ENCODE measurements around the gene STK10. TPM values are rescaled to one million over a fixed set of nuclear protein-coding genes. Genes with fewer than 3 reads are reported as not detected.
"Not testable (repeated sequence)": the region's sequence is repeated elsewhere in the genome, so short reads cannot be mapped to it uniquely, and the experiment has no call there.

STK10 gene
- total and polyA plus RNA-seq, 9 of the 15 experiments (the other 6 are each of a cell fraction or from before 2014, with no cell fraction given): 0.30 to 6.7 (median 2.4) TPM

- no peak for TF ChIP-seq ZNF407 (IDR thresholded peaks at IDR 0.05; ENCODE audit: low read depth)
Observed at GRCh38 chr5:172156541-172156994, 31.5 kb downstream of the STK10 start (continued).

GRCh38 chr5:172155101-172155500 is 32.9 kb downstream of the STK10 start:
- DNase-seq (ENCODE audit: extremely low read depth in 1 of 4, low spot score in 3 of 4); POLR2A ChIA-PET; H3K79me2 ChIP-seq (ENCODE audit: control insufficient read depth, insufficient read depth, low read length); H3K4me2 ChIP-seq (ENCODE audit: insufficient read depth, low read length); BruUV-seq (replicated peaks); H3K27me3 ChIP-seq (ENCODE audit: control insufficient read depth in 2 of 2, insufficient read depth in 2 of 2, low read length in 2 of 2); H2AFZ ChIP-seq (ENCODE audit: low read depth, low read length); H3K9ac ChIP-seq (ENCODE audit: insufficient read depth in 1 of 2, low read depth in 2 of 2, low read length in 2 of 2); H3K4me3 ChIP-seq; H3K27ac ChIP-seq (ENCODE audit: extremely low read depth, low read depth, low read length); intact Hi-C loops (cut with micrococcal nuclease); FAIRE-seq; H3K36me3 ChIP-seq (ENCODE audit: control insufficient read depth, insufficient read depth, low read length); in situ Hi-C loops (cut with MboI); H3K9me1 ChIP-seq (ENCODE audit: control insufficient read depth, insufficient read depth, low read length); H4K20me1 ChIP-seq (replicated peaks; ENCODE audit: control insufficient read depth, insufficient read depth, low read length); CTCF ChIA-PET (ENCODE audit: low intra/inter-chr PET ratio); ATAC-seq; H3K9me3 ChIP-seq (replicated peaks; ENCODE audit: control insufficient read depth, insufficient read depth, low read depth, low read length): not testable (repeated sequence)
- 80% methylated on average over 9 of the region's 9 CpGs for WGBS (ENCODE audit: insufficient coverage, low coverage, missing lambda C conversion rate)
- H3K4me1 ChIP-seq (replicated peaks in 1 of 2; ENCODE audit: control insufficient read depth in 2 of 2, insufficient read depth in 2 of 2, low read length in 2 of 2): peaks cover 13 to 18% of the 10 kb centered on the region in 2 experiments; a peak in 3 of 5 replicates
